C4-2B (cell line): ENCODE measurements around the gene SLC28A1.

Experiments used
- H3K27ac ChIP-seq: fragments of 450-650 bp; 2 replicates; pipeline ENCODE4 v1.5.1; 2017
- ZFX ChIP-seq: fragments of 450-650 bp; IDR thresholded peaks from 2 replicates; pipeline ENCODE4 v1.6.1; 2017
- TF ChIP-seq, protein P1 (sequence below): fragments of 450-650 bp; conservative IDR thresholded peaks from 2 replicates; pipeline ENCODE4 v1.5.1; 2017; ENCODE audit warnings: mild to moderate bottlenecking

SLC28A1 gene

DNA sequence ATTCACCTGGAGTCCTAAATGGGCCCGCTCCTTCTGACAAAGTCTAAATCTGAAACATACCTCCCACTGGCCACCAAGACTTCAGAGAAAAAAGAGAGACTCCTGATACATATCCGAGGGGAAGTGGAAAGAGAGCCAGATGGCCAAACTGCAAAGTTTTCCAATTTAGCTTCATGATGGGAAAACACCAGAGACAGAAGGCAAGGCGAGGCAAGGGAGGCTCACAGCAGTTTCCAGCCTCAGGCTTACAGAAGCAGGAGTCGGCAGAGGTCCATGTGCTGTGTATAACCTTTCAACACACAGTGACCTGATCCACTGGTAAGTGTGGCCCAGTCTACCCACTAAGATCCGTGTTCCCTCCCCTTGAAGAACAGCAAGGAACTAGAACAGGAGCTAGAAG is 67.3 kb downstream of the SLC28A1 start:
- TF ChIP-seq, protein P1, sequence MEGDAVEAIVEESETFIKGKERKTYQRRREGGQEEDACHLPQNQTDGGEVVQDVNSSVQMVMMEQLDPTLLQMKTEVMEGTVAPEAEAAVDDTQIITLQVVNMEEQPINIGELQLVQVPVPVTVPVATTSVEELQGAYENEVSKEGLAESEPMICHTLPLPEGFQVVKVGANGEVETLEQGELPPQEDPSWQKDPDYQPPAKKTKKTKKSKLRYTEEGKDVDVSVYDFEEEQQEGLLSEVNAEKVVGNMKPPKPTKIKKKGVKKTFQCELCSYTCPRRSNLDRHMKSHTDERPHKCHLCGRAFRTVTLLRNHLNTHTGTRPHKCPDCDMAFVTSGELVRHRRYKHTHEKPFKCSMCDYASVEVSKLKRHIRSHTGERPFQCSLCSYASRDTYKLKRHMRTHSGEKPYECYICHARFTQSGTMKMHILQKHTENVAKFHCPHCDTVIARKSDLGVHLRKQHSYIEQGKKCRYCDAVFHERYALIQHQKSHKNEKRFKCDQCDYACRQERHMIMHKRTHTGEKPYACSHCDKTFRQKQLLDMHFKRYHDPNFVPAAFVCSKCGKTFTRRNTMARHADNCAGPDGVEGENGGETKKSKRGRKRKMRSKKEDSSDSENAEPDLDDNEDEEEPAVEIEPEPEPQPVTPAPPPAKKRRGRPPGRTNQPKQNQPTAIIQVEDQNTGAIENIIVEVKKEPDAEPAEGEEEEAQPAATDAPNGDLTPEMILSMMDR: no peak
- no peak for TF ChIP-seq ZFX
- H3K27ac ChIP-seq: no peak overlapping the region

DNA sequence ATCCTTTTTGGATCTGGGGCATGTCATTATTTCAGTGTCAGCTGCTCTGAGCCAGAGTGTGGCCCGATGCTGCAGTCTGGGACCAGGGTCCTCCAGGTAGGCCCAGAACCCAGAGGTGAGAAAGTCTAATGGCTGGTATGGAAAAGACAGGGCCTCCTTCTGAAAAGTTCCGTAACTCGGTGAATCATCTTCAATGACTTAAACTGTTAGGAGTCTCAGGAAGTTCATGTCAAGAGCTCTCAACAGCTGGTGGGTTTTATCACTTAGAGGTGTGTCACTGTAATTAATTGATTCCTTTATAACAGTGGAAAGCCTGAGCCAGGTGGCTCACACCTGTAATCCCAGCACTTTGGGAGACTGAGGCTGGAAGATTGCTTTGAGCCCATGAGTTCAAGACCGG is 68.7 kb downstream of the SLC28A1 start:
- TF ChIP-seq ZFX: no peak
- TF ChIP-seq, protein P1: no peak
- no peak overlapping the region for H3K27ac ChIP-seq

DNA sequence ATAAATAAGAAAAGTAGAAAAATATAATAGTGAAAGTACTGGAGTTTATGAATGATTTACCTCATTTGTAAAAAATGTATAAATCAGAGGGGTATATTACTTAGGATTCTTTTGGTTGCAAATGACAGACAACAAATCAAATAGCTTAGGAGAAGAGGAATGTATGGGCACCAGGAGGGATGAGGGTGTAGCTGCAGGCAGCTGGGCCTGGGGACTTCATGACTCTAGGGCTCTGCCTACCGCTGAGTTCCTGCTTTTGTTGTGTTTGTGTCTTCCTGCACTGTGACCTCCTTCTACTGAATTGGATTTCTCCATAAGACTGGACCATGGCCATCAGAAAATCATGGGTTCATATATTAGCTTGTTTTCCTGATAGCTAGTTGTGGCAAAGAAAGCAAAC is 69.3 kb downstream of the SLC28A1 start:
- no peak overlapping the region for H3K27ac ChIP-seq
- no peak for TF ChIP-seq ZFX
- TF ChIP-seq, protein P1: no peak

DNA sequence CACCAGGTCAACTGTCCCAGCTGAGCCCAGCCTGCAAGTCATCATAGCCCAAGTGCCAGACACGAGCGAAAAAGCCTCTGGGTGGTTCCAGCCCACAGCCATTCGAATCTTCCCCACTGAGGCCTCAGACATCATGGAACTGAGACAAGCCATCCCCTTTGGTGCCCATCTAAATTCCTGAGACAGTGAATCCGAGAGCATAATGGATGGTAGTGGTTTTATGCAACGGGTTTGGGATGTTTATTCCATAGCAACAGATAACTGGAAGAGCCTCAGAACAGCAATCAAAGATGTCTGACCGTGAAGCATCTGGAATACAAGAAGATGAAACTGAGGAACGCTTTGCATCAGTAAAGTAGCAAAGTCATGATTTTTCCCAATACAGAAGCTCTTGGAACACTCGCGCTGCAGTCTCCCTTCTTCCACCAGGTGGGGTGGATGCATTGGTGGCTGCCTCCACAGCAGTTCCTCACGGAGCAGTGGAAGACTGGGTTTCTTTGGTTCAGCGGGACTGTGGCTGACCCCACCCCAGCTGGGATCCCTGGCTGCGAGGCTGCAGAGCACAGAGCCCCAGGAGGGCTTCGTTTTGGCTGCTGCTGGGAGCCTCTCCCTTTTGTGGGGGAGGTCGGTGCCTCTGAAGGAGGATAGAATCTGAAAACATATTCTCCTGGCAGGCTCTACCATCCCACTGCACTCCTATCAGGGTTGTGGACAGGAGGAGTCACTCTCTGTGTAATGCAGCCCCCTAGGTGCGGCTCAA is 70.8 kb downstream of the SLC28A1 start:
- no peak overlapping the region for H3K27ac ChIP-seq
- TF ChIP-seq, protein P1: peak; percentile 88
- TF ChIP-seq ZFX: no peak

DNA sequence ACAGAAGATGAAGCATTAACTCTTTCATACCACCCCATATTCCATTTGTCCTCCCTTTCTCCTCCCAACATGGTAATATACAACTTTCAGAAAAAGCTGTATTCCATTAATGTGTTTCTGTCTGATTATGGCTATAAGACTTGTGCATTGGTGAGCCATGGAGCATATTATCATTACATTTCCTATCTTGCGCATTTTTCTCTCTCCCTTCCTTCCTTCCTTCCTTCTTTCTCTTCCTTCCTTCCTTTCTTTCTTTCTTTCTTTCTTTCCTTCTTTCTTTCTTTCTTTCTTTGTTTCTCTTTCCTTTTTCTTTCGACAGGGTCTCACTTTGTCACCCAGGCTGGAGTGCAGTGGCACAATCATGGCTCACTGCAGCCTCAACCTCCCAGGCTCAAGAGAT is 71.7 kb downstream of the SLC28A1 start:
- TF ChIP-seq ZFX: no peak
- TF ChIP-seq, protein P1: no peak
- no peak overlapping the region for H3K27ac ChIP-seq

DNA sequence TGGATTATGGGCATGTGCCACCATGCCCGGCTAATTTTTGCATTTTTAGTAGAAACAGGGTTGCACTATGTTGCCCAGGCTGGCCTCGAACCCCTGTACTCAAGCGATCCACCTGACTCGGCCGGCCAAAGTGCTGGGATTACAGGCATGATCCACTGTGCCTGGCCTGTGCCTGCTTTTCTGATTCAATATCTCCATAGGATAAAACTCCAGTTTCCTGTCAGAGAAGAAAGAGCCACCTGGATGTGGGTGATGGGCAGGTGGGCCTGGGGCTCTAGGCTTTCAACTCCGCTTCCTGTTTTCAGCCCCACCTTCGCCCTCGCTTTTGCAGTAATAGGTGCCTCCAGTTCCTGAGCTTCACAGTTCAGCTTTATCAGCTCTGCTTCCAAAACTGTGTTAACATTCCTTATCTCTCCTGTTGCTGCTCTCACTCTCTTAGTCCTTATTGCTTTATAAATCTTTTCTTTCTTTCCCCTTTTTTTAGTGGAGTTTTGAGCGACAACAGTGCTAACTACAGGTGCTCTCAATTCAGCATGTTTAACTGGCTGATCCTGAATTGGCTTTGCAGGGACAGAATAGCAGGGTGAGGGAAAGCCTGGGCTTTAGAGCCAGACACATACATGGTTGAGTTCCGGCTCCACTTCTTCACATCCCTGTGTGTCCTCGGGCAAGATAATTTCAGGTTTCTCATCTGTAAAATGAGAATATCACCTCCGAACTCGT is 76.1 kb downstream of the SLC28A1 start:
- H3K27ac ChIP-seq: no peak overlapping the region
- TF ChIP-seq, protein P1: no peak
- no peak for TF ChIP-seq ZFX

DNA sequence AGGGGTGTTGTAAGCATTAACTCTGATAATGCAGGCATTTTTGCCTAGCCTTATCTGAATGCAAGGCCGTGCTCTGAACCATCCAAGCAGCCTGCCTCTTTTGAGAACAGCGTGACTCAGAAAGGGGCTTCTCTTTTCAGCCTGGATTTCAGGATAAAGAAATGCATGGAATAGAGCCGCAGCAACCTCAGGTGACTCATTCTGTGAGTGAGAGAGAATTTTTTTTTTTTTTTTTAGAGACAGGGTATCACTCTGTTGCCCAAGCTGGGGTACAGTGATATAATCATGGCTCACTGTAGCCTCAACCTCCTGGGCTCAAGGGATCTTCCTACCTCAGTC is 76.6 kb downstream of the SLC28A1 start:
- no peak overlapping the region for H3K27ac ChIP-seq
- TF ChIP-seq, protein P1: no peak
- TF ChIP-seq ZFX: no peak
